Measurements from ENCODE around the gene ZNF597. TPM values are rescaled to one million over a fixed set of nuclear protein-coding genes. Genes with fewer than 3 reads are reported as not detected.

ZNF597 gene
- polyA plus RNA-seq, 4 donors: 3.3 to 4.3 (median 4.0) TPM

- DNase-seq (ENCODE audit: low read depth in 4 of 4, low spot score in 3 of 4): no peak
Measured at GRCh38 chr16:3458278-3458851, 15.1 kb upstream of the ZNF597 start.

GRCh38 chr16:3457434-3458252 is 14.3 kb upstream of the ZNF597 start:
- DNase-seq (ENCODE audit: low read depth in 4 of 4, low spot score in 3 of 4): peak; percentile 78 to 86 (median 82)

GRCh38 chr16:3454631-3455147 is 11.4 kb upstream of the ZNF597 start:
- no peak for DNase-seq (ENCODE audit: low read depth in 4 of 4, low spot score in 3 of 4)

GRCh38 chr16:3454093-3454492 is 10.8 kb upstream of the ZNF597 start:
- DNase-seq (ENCODE audit: low read depth in 4 of 4, low spot score in 3 of 4): no peak

- no peak for DNase-seq (ENCODE audit: low read depth in 4 of 4, low spot score in 3 of 4)
Measured at GRCh38 chr16:3444032-3444388, 706 bp upstream of the ZNF597 start.

GRCh38 chr16:3439637-3440036 is 3.7 kb downstream of the ZNF597 start:
- no peak for DNase-seq (ENCODE audit: low read depth in 4 of 4, low spot score in 3 of 4)

GRCh38 chr16:3434373-3434772 is 8.9 kb downstream of the ZNF597 start:
- no peak for DNase-seq (ENCODE audit: low read depth in 4 of 4, low spot score in 3 of 4)

- no peak for DNase-seq (ENCODE audit: low read depth in 4 of 4, low spot score in 3 of 4)
Measured at GRCh38 chr16:3431779-3432219, 11.5 kb downstream of the ZNF597 start.

GRCh38 chr16:3413730-3414379 is 29.4 kb downstream of the ZNF597 start:
- no peak for DNase-seq (ENCODE audit: low read depth in 4 of 4, low spot score in 3 of 4)

GRCh38 chr16:3408561-3409197 is 34.6 kb downstream of the ZNF597 start:
- no peak for DNase-seq (ENCODE audit: low read depth in 4 of 4, low spot score in 3 of 4)

- DNase-seq (ENCODE audit: low read depth in 4 of 4, low spot score in 3 of 4): no peak
Measured at GRCh38 chr16:3401719-3402397, 41.4 kb downstream of the ZNF597 start.

- DNase-seq (ENCODE audit: low read depth in 4 of 4, low spot score in 3 of 4): peak; percentile 96 to 99 (median 98)
Measured at GRCh38 chr16:3400779-3401688, 42.3 kb downstream of the ZNF597 start, which contains the start of the genes ZNF174 and ZSCAN32. Gene ZNF174, plus strand, starts transcription at chr16:3401215. Its CDS starts 790 bp downstream, at chr16:3402005. Gene ZSCAN32, minus strand, starts transcription at chr16:3401004. Its CDS starts 3,447 bp downstream, at chr16:3397557.

- DNase-seq (ENCODE audit: low read depth in 4 of 4, low spot score in 3 of 4): no peak
Measured at GRCh38 chr16:3400446-3400778, 42.9 kb downstream of the ZNF597 start.

- no peak for DNase-seq (ENCODE audit: low read depth in 4 of 4, low spot score in 3 of 4)
Measured at GRCh38 chr16:3389663-3390338, 53.5 kb downstream of the ZNF597 start.

- DNase-seq (ENCODE audit: low read depth in 4 of 4, low spot score in 3 of 4): no peak
Measured at GRCh38 chr16:3388325-3388724, 55.0 kb downstream of the ZNF597 start.

GRCh38 chr16:3383045-3383448 is 60.3 kb downstream of the ZNF597 start:
- DNase-seq (ENCODE audit: low read depth in 4 of 4, low spot score in 3 of 4): no peak

Data from right renal pelvis (tissue), 4 donors.